Stimulated activated CD4-positive, alpha-beta T cell treated with anti-CD3 and anti-CD28 coated beads, Interleukin-12 subunit alpha, Interleukin-12 subunit beta, amount 100 ng/mL, for 48 hours (primary cell): ENCODE measurements around the gene STRIP1.

Experiments used
- DNase-seq, 3 donors: peaks; one replicate each; pipeline ENCODE4 v3.0.0-alpha.2; 2020; ENCODE audit warnings: low read depth in 2 of 3, low spot score in 1 of 3

Gene STRIP1, protein sequence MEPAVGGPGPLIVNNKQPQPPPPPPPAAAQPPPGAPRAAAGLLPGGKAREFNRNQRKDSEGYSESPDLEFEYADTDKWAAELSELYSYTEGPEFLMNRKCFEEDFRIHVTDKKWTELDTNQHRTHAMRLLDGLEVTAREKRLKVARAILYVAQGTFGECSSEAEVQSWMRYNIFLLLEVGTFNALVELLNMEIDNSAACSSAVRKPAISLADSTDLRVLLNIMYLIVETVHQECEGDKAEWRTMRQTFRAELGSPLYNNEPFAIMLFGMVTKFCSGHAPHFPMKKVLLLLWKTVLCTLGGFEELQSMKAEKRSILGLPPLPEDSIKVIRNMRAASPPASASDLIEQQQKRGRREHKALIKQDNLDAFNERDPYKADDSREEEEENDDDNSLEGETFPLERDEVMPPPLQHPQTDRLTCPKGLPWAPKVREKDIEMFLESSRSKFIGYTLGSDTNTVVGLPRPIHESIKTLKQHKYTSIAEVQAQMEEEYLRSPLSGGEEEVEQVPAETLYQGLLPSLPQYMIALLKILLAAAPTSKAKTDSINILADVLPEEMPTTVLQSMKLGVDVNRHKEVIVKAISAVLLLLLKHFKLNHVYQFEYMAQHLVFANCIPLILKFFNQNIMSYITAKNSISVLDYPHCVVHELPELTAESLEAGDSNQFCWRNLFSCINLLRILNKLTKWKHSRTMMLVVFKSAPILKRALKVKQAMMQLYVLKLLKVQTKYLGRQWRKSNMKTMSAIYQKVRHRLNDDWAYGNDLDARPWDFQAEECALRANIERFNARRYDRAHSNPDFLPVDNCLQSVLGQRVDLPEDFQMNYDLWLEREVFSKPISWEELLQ

DNA sequence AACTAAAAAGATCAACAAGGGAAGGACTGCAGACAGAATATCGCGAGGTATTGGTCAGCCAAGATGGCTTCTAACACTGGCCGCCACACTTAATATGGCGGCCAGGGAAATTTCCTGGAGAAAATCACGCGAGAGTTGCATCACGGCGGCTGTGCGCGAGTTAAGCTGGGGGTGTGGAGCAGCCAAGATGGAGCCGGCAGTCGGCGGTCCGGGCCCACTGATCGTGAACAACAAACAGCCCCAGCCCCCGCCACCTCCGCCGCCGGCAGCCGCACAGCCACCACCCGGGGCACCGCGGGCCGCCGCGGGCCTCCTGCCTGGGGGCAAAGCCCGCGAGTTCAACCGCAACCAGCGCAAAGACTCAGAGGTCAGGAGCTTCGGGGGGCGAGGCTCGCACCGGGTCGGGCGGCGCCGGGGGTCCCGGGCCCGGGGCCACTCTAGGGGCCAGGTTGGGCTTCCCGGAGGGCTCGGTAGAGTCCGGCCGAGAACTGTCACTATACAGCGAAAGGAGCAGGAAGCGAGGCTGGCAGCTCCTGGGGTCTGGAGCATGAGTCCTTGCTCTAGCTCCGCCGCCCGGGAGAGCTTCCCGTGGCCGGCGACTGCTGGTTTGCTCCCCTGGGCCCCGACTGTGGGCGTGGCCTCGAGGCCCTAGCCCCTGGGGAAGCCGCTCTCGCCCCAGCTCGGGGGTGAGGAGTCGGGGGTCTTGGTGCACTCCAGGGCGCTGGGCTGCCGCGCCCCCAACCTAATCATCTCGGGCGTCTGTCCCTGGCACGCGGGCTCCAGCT, at the start of gene STRIP1:
TSS of gene STRIP1 (plus strand) at position 174 of the 785 bp plus-strand sequence. CDS start at position 188, 14 bp downstream.
- peak; percentile 85 to 86 (median 86) for DNase-seq

DNA sequence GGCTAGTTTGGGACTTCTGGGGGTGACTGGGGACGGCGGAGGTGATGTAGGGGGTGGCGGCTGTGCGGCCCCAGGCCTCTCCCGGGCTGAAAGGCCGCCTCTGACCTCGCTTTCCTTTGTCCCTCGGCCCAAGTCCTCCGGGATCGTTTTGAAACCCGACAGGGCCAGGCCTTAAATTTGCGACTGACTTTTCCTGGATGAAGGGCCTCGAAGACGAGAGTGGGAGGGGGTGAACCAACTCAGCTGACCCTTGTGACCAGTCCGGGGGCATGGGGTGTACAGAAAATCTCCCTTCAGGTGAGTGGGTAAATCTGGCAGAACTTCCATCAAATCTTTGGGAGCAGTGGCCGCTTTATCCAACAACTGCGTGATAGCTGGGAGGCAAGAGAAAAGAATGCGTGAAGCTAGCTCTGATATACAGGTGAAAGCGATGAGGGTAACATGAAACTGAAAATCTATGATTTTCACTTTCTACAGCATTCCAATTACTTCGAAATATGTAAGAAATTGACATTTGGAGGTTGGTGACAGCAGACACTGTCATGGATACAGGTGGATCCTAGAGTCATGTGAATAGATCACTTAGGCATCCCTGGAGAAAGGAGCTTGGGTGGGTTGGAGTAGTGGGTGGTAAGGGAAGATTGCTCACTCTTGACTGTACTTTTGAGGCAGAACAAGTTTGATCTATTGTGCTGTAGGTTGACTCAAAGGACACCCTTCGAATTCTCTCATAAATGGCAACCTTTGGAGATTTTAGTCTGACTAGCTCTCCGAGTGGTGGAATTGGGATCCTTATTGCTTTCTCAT, 49.0 kb upstream of the STRIP1 start:
- no peak for DNase-seq

DNA sequence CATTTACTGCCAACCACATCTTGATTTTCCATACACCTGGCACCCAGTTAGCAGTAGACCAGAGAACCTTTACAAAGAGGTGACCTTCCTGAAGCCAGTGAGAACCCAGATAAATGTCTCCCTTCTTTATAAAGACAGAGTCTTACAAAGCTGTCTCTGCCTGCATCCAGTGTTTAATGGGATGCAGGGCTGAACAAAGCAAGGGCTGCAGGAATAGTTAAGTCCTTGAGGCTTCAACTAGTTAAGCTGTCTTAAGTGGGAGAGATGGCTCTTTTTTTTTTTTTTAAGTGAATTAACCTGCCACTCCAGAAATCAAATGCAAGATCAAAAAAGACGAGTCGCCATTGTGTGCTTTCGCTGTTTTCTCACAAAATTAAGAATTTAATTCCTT, 48.4 kb upstream of the STRIP1 start:
- no peak for DNase-seq

DNA sequence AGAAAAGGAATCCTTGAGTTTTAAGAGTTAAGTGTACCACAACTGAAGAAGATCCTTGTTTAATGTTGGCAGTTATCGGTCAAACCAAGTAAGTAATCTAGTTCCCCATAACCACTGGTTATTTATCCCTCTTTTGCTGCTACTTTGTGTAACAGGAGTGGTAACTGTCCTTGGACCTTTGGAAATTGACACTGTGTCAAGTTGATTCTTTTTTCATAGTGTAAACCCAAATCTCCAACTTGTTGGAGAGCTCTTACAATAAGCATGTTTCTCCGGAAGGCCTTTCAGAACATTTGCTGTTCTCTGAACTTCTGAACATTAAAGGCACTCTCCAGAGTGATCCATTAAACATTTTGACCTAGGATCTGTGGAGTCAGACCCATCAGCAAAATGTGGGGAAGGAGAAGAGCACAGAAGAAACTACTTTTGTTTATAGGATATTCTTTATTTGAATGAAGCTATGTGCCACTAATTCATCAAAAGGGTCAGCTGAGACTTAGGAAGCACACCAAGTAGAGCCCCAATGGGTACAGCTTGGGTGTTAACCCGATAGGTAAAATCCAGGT, 46.0 kb upstream of the STRIP1 start:
- no peak for DNase-seq

DNA sequence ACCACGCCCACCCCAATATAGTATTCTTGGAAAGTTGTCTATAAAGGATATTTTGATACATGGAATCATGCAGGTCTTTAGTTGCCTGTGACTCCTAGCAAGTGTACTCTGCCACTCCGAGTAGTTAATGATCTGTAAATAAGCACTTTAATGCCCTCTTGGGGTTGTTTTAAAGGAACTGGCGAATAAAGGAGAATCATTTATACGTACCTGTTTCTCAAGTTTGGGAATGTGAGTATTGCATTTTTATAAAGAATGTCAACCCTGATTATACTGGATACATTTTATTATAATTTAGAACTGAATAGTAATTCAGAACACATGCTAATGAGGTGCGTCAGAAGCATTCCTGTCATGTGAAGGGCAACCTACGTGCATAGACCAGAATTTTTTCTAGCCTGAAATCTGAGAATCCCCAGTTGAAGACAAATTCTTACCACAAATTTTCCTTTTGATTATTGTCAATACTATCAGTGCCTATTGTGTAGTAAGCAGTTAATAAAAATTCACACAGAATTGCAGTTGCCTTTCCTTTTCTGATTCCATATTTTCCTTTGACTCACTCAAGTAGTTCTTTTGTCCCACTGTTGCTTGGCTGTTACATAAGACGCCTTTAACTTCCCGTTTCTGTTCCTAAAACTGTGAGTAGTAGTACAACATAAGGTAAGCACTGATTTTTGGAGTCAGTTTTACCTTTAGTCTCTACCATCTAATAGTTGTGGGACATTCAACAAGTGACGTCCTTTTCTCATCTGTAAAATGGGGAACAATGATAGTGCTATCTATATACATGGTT, 44.7 kb upstream of the STRIP1 start:
- no peak for DNase-seq

DNA sequence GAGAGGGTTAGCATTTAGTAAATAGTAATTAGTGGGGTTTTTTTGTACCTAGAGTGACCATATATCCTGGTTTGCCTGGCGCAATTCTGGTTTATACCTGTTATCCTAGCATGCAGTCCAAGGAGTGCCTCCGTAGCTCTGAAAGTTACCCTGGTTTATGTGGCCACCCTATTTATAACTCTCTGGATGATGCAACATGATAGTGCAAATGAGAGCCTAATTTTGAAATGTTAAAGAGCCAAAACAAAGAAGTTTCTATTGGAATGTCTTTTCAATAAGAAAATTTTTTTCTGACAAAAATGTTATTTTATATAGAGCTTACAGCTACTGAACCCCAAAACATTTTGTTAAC, 44.1 kb upstream of the STRIP1 start:
- DNase-seq = no peak

DNA sequence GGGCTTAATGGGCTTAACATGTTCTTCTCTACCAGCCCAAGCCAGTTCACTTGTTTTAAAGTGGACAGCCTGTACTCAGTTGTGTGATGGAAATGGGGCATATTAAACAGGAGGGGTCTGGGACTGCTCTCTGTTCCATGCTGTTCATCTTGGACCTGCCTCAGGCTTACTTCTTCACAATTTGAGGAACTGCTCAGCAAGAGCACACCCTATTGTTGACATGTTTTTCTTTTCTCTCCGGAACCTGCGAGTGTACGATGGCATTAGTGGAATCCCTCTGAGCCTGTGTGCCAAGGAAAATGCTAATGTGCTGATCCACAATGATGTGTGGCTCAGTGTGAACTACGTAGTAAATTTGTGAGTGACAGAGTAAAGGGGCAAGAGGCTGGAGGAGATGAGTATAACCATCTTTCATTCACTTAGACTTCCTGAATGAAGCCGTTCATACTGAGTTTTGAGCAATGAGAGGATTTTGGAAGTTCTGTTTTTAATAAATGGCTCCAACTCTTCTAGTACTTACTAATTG, 43.0 kb upstream of the STRIP1 start:
- DNase-seq = no peak

DNA sequence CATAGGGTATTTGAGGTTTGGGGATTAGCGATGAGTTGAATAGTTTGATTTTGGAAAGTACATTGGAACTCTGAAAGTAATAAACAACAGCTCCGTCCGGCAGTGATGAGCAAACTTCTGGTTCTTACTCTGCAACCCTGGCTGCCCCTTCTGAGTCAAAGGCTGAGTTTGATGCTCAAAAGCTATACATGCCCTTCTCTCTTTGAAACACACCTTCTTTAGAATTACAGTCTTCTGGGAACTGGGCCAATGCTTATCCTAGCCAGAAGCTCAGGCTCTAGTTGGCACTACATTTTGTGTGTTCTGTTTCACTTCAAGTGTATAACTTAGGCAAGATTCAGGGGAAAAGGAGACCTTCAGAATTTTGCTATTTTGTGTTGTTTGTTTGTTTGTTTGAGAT, 40.5 kb upstream of the STRIP1 start:
- no peak for DNase-seq

DNA sequence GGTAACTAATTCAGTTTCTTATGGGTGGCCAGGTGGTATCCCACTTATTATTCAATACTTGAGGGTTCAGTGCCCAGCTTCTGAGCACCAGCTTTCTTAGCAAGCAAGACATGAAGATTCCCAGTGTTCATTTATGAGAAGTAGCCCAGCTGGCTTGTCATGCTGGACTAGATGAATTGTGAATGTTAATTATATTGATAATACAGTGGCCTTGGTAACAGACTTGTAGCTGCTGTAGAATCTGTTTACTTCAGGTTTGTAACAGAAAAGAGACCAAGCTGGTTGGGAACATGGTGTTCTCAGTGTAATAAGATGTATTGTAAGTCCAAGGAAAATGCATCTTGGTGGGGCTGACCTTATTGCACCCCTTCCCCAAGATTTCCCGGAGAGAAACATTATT, 39.8 kb upstream of the STRIP1 start:
- DNase-seq = no peak

DNA sequence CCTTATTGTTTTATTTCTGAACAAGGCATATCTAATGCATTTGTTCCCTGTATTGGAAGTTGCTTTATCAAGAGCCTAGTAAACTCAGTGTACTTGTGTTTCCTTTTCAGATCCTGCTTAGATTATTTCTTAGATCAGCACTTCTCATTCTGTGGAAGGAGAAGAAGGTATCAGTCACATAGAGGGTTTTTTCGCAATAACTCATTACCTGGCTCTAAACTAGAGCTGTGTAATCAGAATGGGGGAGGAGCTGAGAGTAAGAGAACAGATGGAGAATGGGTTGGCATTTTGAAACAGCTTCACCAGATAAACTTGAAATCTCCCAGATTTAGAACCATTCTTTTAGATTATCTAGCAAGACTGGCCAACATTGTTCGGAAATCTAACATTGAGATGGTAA, 38.9 kb upstream of the STRIP1 start:
- no peak for DNase-seq

DNA sequence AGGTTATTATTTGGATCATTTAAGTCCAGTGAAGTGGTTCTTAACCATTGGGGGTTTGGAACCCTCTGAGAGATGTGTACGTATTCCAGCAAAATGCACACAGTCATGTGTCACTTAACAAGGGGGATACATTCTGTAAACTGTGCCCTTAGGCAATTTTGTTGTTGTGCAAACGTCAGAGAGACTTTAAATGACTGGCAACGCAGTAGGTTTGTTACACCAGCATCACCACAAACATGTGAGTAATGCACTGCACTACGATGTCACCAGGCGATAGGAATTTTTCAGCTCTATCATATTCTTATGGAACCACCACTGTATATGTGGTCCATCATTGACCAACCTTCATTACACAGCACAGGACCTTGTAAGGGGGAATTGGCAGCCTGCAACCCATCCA, 37.9 kb upstream of the STRIP1 start:
- no peak for DNase-seq

DNA sequence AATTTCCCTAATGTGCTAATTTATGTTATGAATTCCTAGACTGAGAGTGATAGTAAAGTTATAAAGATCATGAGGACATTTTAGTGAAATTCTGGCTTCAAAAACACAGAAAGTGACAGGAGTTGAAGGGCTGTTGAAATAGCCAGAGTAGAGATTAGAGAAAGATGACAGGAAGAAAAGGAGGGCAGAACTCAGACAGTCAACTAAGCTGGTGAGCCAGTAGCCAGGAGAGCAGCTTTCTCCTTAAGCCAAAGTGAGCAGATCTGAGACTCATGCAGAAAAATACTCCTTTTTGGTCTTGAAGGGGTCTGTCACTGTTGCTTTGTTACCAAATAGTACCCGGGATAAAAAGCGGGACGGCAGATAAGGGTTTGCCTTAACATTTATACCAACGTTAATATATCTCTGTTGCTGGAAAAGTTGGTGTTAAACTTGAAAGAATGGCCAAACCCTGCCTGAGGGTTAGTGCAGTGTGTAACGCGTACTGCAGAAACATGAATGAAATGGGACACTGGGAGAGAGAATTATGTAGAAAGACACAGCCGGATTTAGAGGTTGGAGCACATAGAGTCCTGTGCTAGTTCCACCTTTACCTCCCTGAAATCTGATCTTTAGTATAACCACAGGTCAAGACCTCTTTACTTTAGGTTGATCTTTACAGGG, 37.1 kb upstream of the STRIP1 start:
- DNase-seq = no peak

DNA sequence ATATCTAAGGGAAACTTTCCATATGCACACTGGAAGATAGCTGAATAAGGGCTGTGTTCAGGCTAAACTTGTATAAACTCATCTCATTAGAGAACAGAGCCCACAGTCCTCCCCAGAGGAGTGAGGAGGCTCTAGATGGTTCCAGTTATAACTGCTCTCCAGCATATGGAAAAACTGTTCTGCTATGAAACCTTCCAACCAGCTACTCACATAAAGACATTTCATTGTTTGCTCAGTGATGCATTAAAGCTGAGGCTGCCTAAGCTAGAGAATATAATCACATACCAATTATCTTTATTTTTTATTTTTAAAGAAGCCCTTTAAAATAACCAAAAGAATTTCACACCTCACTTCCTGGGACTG, 36.6 kb upstream of the STRIP1 start:
- DNase-seq = no peak

DNA sequence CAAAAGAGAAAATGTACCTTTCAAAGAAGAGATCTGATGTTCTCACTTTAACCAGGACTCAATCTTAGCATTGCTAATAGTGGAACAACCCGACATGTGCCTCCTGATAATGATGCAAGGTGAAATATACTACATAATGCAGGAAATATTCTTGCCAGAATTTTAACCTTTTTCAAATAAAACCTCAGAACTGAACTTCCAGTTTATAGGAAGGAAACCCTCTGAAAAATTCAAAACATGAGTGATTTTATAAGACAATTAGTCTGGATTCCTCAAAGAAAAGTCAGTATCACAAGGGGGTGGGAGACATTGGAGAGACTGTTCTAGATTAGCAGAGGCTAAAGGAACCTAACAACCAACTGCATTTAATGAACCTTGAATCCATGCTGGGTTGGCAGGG, 31.7 kb upstream of the STRIP1 start:
- no peak for DNase-seq

DNA sequence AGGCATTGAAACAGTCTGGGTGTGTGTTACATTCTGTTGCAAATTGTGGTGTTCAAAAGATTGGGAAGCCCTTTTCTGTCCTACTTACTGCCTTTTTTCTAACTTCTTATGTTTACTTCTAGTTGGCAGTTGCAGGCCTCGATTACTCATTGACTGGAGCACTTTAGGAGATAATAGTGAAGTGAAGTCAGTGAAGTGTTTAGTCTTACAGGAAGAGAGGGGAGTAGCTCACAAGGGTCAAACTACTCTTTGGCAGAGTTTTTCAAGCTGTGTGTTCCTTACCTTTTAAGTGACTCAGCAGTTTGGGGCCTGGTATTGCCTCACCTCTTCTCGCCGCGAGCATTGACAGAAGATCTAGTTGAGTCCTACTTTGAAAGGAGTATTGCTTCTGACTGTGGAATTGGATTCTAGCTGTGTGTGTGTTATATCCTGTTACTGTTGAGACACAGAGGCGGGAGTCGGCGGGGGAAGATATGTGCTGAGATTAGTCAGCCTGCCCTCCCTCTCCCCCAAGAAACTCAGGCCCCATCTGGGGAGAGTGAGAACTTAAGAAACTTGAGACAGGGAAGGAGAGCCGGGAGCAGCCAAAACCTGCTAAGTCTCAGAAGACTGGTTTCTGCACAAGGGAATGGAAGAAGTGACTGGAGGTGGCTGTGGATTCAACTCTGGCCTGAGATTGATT, 30.5 kb upstream of the STRIP1 start:
- DNase-seq = peak; percentile 31 to 46 (median 41)

DNA sequence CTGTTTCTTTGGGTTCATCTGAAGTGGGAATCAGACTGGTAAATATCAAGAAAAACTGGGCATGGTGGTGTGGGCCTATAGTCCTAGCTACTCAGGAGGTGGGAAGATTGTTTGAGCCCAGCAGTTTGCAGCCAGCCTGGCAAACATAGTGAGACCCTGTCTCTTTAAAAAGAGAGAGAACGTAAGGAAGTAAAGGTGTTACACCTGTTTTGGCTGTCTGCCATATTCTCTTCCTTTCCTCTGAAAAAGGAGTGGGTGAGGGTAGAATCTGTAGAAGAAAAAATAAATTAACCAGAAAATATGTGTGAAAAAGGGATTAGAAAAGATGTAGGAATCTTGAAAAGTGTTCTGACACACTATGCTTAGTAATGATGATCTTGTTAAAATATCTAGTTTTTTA, 29.8 kb upstream of the STRIP1 start:
- DNase-seq = no peak

DNA sequence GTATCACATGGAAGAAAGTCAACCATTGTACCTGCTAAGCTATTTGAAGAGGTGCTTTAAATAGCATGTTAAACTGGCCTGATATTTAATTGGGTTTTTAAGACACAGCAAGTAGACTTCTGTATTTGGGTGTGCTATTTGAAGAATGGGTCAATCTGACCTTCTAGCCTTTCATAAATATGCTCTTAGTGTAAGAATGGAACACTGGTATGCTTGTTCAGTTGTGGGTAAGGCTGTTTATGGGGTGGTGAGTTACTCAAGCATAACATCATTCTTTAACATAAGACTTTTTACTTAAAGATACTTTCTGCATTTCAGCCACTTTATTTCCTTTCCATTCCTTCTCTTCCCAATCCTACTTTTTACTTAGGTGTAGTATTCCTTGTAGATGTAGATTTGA, 28.5 kb upstream of the STRIP1 start:
- DNase-seq = no peak

DNA sequence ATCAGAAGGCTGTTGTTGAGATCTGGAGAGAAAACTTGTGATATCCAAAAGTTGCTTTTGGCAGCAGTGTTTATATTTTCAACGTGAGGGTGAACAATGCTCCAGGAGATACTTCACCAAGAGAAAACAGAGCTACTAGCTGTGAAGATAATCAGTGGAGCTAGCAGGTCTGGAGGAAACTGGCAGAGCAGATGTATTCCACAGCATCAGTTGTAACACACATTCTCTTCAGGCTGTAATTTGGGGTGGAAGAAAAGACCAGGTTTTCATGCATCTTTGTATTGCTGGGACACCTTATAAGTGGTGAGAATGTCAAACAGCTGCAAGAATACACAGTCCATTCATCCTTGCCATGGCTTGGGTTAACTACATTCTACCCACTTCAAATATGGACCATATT, 27.9 kb upstream of the STRIP1 start:
- no peak for DNase-seq
